OCI-LY3 (cell line): ENCODE results near the gene DNAJB8.

ENCODE experiments used
- EZH2phosphoT487 ChIP-seq: fragments of 200-600 bp; shearing (Covaris generic); IDR thresholded peaks from 2 replicates; pipeline ENCODE4 v1.6.1; 2018; ENCODE audit warnings: antibody characterized with exemption, mixed run types, low read depth
- TF ChIP-seq, protein P1 (sequence below): fragments of 200-600, 300-600 bp; sonication (generic); IDR thresholded peaks from 2 replicates; pipeline ENCODE4 v1.5.1; 2014; ENCODE audit warnings: antibody characterized with exemption, low read length, low read depth

DNA sequence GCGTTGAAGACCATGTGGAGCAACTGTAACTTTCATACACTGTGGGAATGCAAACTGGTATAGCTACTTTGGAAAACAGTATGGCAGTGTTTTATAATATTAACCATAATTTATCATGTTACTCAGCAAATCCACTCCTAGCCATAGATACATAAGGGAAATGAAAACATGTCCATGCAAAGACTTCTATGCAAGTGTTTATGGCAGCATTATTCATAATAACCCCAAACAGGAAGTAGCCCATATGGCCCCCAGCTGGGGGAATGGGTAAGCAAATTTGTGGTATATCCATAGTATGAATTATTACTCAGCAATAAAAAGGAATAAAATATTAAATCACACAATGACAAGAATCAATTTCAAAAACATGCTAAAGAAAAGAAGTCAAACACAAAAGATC, 49.3 kb upstream of the DNAJB8 start:
- TF ChIP-seq, protein P1, sequence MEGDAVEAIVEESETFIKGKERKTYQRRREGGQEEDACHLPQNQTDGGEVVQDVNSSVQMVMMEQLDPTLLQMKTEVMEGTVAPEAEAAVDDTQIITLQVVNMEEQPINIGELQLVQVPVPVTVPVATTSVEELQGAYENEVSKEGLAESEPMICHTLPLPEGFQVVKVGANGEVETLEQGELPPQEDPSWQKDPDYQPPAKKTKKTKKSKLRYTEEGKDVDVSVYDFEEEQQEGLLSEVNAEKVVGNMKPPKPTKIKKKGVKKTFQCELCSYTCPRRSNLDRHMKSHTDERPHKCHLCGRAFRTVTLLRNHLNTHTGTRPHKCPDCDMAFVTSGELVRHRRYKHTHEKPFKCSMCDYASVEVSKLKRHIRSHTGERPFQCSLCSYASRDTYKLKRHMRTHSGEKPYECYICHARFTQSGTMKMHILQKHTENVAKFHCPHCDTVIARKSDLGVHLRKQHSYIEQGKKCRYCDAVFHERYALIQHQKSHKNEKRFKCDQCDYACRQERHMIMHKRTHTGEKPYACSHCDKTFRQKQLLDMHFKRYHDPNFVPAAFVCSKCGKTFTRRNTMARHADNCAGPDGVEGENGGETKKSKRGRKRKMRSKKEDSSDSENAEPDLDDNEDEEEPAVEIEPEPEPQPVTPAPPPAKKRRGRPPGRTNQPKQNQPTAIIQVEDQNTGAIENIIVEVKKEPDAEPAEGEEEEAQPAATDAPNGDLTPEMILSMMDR, result no peak
- no peak for TF ChIP-seq EZH2phosphoT487
